NCI-H345 (cell line): ENCODE results near the gene SYNDIG1.

Experiments
- DNase-seq: peaks from one replicate; lab custom pipeline; 2025; lab: John Stamatoyannopoulos, UW

The SYNDIG1 gene

DNA sequence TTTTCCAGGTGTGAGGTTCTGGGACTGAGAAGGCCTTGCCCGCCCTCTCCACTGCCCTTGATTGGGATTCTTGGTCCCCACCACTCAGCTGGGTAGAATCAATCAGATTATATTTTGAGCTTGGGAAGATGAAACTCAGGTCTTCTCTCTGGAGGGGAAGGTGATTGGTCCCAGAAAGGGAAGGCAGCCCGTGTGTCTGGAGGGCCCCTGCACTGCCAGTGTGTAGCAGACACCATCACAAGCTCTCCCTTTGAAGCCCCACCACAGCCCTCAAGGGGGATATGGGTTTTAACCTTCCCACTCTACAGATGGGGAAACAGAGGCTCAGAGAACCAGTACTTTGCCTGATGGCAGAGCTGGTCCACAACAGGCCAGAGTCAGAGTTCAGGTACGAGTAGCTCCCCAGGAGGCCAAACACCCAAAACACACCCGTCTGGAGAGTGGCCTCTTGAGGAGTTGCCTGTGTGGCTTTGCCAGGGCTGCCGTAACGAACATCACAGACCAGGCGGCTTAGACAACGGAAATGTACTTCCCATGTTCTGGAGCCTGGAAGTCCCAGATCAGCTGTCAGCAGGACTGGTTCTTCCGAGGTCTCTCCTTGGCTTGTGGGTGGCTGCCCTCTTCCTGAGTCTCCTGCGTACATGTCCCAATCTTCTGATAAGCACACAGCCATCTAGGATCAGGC lies 205.6 kb downstream of the SYNDIG1 start:
- DNase-seq: no peak

DNA sequence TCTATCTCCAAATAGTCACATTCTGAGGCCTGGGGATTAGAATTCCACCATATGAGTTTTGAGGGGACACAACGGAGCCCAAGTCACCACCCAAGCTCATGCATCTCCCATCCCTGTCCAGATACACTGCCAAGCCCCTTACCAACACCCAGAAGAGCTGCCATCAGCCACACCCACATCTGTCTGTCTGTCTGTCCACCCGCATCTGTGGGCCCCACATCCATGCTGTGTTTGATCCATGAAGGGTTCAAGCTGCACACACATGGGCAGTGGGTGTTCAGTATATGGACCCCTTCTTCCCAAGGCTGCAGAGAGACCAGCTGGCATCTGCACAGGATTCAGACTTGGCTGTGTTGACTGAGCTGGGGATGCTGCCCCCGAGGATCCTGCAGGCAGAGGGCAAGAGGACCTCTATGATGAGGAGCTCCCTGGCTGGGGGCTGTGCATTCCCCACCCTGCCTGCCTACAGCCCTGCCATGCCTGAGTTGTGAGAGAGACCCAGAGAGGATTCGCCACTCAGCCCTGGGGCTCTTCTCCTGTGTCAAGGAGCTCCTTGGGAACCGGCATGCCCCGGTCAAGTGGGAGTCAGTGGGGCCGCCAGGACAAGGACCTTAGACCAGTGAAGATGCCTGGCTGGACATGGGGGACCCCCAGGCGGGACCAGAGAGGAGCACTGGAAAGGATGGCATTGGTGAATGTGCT lies 206.4 kb downstream of the SYNDIG1 start:
- no peak for DNase-seq

DNA sequence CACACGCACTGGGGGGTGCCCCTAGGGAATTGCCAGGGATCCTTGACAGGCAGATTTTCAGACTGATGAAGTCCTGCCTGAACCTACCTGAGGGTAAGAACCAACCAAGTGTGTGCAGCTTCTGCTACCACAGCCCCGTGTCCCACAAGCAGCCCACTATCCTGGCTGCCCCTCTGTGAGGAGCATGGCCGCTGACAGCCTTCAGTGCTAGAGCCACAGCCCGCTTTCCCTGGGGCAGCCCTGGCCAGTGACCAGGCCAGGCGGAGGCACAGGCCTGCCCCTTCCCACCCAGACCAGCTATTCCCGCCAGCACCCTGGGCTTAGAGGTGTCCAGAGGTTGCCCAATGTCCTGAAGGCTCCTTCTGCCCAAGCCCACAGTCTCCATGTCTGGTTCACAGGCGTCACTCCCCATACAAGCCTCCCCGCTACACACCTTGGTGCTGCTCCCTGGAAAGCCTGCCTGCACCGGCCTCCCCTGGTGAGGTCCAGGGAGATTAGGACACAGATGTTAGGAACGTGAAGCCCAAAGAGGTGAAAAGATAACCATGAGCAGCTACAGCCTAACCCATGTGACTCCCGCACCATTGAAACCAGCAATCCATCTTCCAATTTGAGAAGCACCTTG lies 207.0 kb downstream of the SYNDIG1 start:
- no peak for DNase-seq

DNA sequence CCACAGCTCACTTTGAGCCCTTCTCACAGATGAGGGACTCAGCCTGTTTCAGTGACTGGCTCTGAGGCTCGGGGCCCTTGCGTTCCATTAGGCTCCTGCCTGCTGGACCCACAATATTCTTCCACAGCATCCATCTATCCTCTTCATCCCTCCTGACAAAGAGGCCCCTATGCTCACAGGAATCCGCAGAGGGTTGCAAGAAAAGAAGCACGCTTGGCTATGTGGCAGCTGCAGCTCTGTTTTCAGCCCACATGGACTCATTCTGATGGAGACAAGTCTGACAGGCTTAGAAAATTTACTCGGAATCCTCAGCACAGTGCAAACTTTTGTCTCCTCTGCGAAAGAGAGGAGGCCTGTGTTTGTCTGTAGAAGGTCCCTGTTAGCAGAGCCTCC lies 207.5 kb downstream of the SYNDIG1 start:
- no peak for DNase-seq

DNA sequence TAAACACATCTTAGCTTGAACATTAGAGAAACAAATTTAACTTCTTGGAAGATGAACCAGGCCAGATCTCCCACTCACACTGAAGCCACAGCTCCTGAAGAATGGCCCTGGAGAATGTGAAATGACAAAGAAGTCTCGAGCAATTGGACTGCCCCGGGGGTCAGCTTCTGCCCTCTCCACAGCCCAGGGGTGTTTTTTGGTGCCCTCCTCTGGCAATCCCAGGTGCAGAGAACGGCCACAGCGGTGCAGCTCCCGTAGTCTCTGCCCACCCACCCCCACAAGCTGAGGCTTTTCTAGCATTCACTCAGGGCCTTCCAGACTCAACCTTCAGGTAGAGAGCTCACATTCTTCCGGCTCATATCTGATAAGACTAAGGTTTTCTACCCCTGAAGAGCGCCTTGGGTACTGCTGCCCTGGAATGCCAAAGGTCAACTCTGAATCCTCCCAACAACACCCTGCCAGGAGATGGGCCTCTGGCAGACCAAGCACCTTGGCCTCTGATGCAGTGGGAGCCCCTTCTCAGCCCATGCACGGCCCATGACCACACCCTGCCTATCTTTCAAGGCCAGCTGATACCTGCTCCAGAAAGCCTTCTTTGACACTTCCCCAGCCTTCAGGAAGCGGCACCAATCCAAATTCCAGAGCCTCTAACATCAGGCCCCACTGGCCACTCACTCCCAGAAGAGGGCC lies 208.3 kb downstream of the SYNDIG1 start:
- no peak for DNase-seq

DNA sequence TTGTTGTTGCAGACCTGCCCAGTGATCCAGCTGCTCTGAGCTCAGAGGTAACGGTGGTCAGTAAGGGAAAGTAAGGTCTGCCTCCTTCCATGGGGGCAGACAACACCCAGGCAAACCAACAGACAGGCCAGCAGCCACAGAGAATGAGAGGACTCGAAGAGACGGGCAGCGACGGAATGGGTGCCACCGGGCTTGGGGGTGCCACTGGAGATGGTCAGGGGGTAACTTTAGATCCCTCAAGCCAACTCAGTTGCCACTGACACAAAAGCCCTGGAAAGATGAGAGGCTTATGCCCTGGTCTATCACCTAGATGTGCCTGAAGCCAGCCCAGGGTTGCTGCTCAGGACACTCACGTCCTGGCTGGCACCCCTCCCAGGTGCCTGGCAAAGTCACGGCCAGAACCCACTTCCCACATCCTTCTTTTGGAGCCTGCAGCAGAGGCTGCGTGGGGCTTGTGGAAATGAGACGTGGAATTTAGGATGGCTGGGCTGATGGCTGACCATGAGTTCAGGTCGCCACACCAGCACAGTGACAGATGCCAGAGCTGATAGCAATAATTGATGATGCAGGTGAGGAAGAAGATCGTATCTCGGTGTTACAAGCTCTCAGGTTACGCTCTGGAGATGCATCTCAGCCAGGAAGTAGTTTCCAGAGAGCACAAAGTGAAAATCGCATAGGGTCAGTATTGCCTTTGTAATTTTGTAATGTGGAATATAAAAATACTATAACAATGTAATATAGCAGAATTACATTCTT lies 209.1 kb downstream of the SYNDIG1 start:
- no peak for DNase-seq

DNA sequence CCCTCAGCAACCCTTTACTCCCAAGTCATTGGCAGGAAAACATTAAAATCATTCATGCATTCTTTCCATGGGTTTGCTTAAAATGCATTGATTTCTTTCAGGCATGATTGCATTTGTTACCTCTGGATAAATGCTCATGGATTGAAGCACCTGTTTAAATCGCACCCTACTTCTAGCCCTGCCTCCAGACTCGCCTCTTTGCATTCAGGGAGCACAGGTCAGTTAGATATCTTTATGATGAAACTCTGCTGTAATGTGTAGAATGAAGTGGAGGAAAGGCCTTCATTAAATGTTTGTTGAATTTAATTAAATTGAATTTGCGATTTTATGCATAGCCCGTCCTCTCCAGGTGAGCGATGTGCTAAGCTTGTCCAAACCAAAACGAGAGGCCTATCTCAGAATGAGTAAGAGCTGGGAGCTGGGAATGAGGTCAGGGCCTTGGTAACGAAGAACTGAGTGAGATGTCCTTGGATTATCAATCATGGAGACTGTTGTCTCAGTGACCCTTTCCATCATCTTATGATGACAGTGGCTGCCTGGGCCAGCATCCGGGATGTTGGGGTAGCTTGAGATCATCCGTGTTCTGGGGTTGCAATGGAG lies 210.1 kb downstream of the SYNDIG1 start:
- no peak for DNase-seq

DNA sequence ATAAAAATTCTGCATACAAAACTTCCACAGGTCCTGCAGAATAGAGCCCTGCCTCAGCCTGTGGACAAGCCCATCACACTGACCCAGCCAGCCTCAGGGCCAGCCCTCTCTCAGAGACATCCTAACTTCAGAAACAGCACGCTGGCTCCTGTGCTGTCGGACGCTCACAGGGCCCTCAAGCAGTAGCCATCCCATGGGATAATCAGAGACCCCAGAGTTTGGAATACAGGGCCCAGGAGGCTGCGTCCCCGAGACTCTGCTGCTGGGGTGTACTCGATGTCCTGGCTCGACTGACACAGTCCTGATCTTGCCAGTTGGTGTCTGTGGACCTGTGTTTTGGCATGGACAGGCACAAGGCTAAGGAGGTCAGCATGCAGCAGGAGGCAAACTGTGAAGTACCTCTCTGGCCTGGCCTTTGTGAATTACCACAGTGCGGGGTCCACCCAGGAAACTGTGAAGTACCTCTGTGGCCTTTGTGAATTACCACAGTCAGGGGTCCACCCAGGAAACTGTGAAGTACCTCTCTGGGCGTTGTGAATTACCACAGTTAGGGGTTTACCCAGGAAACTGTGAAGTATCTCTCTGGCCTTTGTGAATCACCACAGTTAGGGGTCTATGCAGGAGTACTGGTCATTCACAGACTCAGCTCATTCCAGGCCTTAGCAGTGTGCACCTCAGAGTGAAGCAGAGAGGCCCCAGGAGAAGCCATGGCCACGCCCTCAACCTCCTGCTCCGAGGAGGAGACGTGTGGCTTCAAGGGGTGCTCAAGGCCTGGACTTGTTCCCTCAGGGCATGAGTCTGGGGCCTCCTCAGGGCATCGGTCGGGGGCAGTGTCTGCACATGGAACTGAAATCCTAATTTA lies 212.4 kb downstream of the SYNDIG1 start:
- no peak for DNase-seq

DNA sequence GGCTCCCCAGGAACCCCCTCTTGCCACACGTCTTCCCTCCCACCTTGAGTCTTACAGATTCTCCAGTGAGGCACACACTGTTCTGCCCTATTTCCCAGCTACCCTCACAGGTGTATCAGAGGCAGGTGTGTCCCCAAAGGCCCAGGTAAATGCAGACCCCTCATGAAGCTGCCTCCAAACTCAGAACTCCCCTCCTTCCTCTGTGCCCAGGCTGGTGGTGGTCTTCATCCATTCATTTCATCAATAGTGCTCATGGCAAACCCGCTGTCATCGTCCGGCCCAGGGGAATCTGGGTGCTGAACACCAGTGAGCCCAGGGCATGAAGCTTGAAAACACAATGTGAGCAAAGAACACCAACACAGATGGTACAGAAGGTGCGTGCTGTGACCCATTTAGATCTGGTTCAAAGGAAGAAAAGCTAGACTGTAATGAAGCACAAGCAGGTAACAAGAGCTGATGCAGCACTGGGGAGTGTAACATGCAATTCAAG lies 213.1 kb downstream of the SYNDIG1 start:
- no peak for DNase-seq

DNA sequence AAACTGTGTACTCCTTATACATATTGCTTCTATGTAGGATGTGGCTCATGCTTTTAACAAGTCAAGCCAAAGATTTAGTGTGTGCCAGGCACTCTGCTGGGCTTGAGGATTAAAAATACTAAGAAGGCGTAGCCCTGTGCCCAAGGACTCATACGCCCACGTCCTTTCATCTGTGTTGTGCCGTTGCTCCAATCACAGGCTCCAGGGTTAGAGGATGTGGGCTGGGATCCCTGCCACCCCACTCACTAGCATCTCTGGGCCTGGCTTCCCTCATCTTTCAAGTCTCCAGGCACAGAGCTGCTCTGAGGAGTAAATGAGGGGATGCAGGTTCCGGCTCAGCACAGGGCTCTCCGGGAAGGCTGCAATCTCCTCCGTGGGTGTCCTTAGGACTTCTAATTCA lies 214.2 kb downstream of the SYNDIG1 start:
- DNase-seq: no peak

DNA sequence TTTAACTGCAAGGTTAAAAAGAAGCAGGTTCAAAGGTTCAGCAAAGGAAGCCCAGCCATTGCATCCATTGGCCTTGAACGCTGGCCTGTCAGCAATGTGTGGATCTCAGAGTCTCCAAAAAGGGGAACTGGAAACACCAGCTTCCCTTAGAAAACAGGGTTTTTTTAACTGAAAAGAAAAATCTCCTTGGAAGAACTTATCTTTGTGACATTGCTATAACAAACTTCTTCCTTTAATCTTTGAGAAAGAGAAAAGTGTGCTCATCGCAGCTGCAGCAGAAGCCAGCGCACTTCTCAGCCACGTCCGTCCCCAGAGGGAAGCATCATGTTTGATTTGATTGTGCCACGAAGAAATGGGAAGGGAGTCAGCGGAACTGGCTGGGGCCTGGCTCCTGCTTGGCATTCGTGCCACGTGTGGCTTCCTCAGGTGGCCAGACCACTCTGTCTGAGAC lies 215.0 kb downstream of the SYNDIG1 start:
- no peak for DNase-seq

DNA sequence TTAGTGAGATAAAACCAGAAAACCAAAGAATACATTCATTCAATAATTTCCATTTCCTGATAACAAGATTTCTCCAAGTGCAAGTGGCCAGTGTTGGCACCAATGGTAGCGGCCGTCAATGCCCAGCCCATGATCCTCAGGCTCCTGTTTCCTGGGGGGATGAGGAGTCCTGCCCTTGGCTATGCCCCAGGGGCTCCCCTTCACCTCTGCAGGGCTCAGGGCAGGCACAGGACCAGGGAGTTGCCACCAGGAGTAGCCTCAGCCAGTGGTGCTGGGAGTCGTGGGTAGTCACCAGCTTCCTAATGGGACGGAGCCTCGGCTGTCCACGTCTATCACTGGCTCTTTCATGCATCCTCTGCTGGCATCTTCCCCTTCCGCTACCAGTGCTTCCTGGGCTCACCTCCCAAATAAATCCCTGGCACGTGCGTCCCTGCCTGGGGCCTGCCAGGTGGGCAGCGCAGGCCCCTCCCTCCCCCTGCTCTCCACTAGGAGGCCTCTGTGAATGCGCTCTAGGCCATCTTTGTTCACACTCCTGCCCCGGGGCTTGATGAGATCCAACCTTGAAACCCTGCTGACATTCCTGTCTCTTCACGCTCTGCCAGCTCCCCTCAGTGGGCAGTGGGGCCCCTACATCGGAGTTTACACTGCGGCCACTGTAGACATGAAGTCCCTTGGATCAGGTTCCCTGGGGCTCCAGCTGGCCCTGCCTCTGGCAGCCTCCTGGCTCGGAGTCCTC lies 215.7 kb downstream of the SYNDIG1 start:
- peak; percentile 82 for DNase-seq

DNA sequence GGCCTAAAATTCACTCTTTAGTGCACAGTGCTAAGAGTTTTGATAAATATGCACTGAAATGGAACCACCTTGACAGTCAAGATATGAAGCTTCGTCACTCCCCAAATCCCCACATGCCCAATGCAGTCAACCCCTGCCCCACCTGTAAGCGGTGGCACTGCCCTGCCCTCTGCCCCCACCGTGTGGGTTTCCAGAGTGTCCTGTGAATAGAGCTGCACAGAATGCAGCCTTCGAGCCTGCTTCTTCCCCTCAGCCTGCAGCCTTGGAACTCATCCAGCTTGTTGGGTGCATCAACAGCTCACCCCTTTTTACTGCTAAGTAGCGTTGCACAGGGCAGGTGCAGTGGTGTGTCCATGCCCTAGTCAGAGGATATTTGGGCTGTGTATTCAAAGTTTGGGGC lies 216.3 kb downstream of the SYNDIG1 start:
- DNase-seq: peak; percentile 45

DNA sequence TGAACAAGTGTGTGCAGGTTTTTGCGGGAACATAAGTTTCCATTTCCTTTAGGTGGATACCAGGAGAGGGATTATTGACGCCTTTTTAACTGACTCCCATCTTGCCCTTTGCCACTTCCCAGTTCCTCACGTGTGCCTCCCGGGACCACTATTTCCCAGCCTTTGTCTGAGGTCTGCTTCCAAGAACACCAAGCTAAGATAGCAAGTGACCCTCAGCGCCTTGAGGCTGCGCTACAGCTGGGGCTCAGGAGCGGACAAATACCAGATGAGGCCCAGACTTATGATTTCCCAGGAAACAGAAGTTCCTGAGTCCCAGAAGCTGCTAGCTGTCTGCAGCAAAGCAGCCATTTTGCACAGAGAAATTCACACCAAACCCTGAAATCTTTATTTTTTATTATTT lies 216.7 kb downstream of the SYNDIG1 start:
- DNase-seq: no peak

DNA sequence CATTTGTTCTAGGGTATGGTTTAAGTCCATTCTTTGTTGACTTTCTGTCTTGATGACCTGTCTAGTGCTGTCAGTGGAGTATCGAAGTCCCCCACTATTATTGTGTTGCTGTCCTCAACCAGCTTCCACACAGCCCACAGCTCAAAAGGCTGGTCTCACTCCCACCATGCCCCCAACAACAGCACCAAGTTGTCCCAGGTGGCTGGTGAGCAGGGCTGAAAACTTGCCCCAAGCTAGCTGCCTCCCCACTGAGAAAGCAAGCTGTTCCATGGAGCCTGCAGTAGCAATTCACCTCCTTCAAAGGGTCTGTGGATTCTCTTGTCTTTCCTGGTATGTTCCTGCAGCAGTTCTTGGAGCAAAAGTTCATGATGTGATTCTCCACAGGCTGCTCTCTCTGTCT lies 221.0 kb downstream of the SYNDIG1 start:
- DNase-seq: no peak

DNA sequence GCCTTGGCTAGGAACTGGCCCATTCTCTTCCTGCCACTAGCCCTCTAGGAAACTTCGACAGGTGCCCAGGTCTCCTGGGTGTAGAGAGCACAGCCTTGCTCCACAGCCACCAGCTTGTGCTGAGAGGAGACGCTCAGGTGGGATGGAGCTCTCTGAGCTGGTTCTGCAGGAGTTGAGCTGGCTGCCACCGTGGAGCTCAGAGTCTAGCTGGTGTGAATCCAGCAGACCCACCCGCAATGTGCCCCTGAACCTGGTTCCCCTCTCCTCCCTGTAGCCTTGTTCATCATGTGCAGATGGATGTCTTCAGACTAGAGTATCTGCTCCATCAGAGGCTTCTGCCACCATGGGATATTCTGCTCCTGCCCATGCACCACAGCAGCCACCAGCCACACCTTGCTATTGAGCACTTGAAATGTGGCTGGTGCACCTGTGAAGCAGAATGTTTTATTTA lies 222.5 kb downstream of the SYNDIG1 start:
- no peak for DNase-seq

DNA sequence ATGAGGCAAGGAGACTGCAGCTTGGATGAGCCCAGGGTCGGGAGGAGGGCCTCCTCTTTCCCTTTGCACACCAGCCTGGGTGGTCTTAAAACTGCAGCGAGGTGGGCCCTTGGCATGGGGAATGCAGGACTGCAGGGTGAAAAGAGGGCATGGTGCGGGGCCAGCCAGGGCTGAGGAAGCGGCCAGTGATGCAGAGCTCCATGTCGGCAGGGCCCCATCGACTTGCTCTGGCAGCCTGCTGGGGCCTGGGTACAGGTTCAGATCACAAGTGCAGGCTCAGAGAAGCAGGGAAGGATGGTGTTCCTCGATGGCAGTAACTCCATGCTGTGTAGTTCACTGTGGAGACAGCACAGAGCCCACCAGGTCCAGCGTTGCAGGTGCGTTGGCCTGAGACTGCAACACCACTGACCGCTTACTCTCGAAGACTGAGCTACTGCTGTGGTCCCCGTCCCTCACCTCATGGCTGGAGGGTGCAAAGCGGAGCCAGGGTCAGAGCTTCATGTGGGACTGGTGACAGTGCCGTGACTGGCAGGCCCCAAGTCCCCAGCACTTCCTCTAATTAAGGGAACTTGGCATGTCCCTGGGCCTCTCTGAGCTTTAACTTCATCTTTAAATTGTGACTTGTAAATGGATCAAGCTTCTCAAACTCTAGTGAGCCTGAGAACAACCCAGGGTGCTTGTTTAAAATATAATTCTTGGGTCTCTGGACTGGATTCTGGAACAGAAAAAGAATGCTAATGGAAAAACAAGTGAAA lies 223.2 kb downstream of the SYNDIG1 start:
- DNase-seq: no peak

DNA sequence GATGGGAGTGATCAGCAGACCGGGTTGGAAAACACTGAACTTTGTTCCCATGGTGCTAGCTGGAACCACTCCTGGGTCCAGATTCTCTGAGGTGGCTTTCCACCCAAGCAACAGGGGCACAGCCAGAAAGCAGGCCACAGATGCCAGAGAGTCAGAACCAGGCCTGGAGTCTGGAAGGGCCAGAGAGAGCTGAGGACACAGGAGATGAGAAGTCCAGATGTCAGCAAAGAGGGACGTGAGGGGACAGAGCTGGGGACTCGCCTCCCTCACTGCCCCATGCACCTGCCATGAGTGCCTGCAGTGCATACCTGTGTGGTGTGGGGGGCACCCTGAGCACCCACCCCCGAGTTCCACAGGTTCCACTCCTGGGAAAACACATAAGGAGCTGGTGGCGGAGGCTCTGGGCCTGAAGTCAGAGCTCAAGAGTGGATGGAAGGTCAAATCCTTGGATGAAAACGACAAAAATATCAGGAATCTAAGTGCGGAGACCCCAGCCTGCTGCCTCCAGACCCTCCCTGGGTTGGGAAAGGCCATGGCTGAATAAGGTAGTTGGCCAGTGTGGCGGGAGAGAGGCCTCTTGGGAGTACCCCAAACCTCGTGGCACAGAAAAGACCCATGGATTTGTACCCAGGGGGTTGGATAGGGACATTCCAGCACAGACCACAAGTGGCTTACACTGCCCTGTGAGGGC lies 224.2 kb downstream of the SYNDIG1 start:
- DNase-seq: no peak
